ENCODE results near the gene CLDND2. TPM values are rescaled to one million over a fixed set of nuclear protein-coding genes. Genes with fewer than 3 reads are reported as not detected.

The CLDND2 gene
- total RNA-seq, 1 experiment from 2014 or later = 0.95 TPM

- intact Hi-C loops (cut with micrococcal nuclease; ENCODE audit: unreplicated experiment) (no loop called here), in situ Hi-C loops (cut with HindIII; ENCODE audit: low pct_unique_long_range_greater_than_20kb, low sequenced_read_pairs) (no loop called here)
- CTCF ChIA-PET = no interaction called here
- Histone ChIP-seq H3K4me3 (ENCODE audit: low read depth in 2 of 2, low read length in 2 of 2) (no peak overlapping the region), H3K9me3 (ENCODE audit: control insufficient read depth, insufficient read depth, low read depth, low read length) (no peaks in the 10 kb centered on the region), H3K4me1 (ENCODE audit: control insufficient read depth, insufficient read depth, low read length) (peaks cover 4% of the 10 kb centered on the region), H3K36me3 (ENCODE audit: control insufficient read depth, insufficient read depth, low read length) (no peaks in the 10 kb centered on the region), H3K27ac (ENCODE audit: low read length) (no peak overlapping the region), H3K27me3 (ENCODE audit: control insufficient read depth, insufficient read depth, low read length) (no peaks in the 10 kb centered on the region)
- no peak for ATAC-seq
- BruUV-seq (replicated peaks) = no TSS peak
- no peak for DNase-seq (ENCODE audit: low read depth, low spot score)
- no peak for TF ChIP-seq REST (IDR thresholded peaks at IDR 0.05; ENCODE audit: insufficient read depth in 1 of 2, low read depth in 2 of 2, low read length in 1 of 2)
- TF ChIP-seq POLR2AphosphoS5 (IDR thresholded peaks at IDR 0.05; ENCODE audit: low read depth, low read length) = no peak
- TF ChIP-seq, protein P1, sequence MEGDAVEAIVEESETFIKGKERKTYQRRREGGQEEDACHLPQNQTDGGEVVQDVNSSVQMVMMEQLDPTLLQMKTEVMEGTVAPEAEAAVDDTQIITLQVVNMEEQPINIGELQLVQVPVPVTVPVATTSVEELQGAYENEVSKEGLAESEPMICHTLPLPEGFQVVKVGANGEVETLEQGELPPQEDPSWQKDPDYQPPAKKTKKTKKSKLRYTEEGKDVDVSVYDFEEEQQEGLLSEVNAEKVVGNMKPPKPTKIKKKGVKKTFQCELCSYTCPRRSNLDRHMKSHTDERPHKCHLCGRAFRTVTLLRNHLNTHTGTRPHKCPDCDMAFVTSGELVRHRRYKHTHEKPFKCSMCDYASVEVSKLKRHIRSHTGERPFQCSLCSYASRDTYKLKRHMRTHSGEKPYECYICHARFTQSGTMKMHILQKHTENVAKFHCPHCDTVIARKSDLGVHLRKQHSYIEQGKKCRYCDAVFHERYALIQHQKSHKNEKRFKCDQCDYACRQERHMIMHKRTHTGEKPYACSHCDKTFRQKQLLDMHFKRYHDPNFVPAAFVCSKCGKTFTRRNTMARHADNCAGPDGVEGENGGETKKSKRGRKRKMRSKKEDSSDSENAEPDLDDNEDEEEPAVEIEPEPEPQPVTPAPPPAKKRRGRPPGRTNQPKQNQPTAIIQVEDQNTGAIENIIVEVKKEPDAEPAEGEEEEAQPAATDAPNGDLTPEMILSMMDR (IDR thresholded peaks at IDR 0.05) = no peak
- TF ChIP-seq TCF7L2 (IDR thresholded peaks at IDR 0.05; ENCODE audit: low read depth, low read length) = no peak
- TF ChIP-seq SIN3A (IDR thresholded peaks at IDR 0.05; ENCODE audit: borderline replicate concordance, insufficient read depth, low read depth, low read length) = no peak
- POLR2A ChIA-PET = no interaction called here
These were observed 9.5 kb downstream of the CLDND2 start for GRCh38 chr19:51359294-51359693.

DNA sequence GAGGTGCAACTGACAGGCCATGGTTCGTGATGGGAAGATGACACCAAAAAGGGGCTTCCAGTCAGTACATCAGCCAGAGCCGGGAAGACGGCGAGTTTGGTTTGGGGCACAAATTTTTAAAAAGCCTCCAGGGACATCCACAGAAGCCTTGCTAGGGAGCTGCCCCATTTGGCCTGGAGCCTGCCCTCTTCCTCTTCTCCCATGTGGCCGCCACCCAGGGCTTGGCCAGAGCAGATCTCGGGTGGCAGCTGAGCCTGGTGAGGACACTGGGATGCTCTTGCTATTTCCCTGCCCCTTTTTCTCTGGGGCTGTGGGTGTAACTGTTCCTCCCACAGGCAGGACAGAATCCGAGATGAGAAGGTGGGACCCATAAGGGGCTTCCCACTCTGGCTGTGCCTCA is 10.9 kb downstream of the CLDND2 start:
- intact Hi-C loops (cut with micrococcal nuclease; ENCODE audit: unreplicated experiment) (no loop called here), in situ Hi-C loops (cut with HindIII; ENCODE audit: low pct_unique_long_range_greater_than_20kb, low sequenced_read_pairs) (no loop called here)
- H3K27ac ChIP-seq (ENCODE audit: low read length) = no peak overlapping the region
- no peak for DNase-seq (ENCODE audit: low read depth, low spot score)
- no peaks in the 10 kb centered on the region for H3K27me3 ChIP-seq (ENCODE audit: control insufficient read depth, insufficient read depth, low read length)
- no peaks in the 10 kb centered on the region for H3K36me3 ChIP-seq (ENCODE audit: control insufficient read depth, insufficient read depth, low read length)
- ATAC-seq = no peak
- no TSS peak for BruUV-seq (replicated peaks)
- ChIA-PET POLR2A (no interaction called here), CTCF (no interaction called here)
- TF ChIP-seq, protein P1 (IDR thresholded peaks at IDR 0.05) = no peak
- TF ChIP-seq TCF7L2 (IDR thresholded peaks at IDR 0.05; ENCODE audit: low read depth, low read length) (no peak), SIN3A (IDR thresholded peaks at IDR 0.05; ENCODE audit: borderline replicate concordance, insufficient read depth, low read depth, low read length) (no peak)
- H3K4me1 ChIP-seq (ENCODE audit: control insufficient read depth, insufficient read depth, low read length) = no peaks in the 10 kb centered on the region
- no peak overlapping the region for H3K4me3 ChIP-seq (ENCODE audit: low read depth in 2 of 2, low read length in 2 of 2)
- no peaks in the 10 kb centered on the region for H3K9me3 ChIP-seq (ENCODE audit: control insufficient read depth, insufficient read depth, low read depth, low read length)
